Posterior cingulate gyrus (tissue), 11 donors: Measurements from ENCODE around the gene RANBP3L.
"Not testable (repeated sequence)": the region's sequence is repeated elsewhere in the genome, so short reads cannot be mapped to it uniquely, and the experiment has no call there.

Experiments
- DNase-seq, 10 donors: peaks; one replicate each; pipeline versions ENCODE4 v3.0.0 to v3.0.0-alpha.2; 2020 to 2021; ENCODE audit warnings: mixed read lengths in 3 of 10
- intact Hi-C: fragments of 100-400 bp; cut with DNase I; formaldehyde crosslinking; loops from one replicate; pipeline ENCODE4 v1.15.1; 2023

RANBP3L gene, protein sequence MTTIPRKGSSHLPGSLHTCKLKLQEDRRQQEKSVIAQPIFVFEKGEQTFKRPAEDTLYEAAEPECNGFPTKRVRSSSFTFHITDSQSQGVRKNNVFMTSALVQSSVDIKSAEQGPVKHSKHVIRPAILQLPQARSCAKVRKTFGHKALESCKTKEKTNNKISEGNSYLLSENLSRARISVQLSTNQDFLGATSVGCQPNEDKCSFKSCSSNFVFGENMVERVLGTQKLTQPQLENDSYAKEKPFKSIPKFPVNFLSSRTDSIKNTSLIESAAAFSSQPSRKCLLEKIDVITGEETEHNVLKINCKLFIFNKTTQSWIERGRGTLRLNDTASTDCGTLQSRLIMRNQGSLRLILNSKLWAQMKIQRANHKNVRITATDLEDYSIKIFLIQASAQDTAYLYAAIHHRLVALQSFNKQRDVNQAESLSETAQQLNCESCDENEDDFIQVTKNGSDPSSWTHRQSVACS

DNA sequence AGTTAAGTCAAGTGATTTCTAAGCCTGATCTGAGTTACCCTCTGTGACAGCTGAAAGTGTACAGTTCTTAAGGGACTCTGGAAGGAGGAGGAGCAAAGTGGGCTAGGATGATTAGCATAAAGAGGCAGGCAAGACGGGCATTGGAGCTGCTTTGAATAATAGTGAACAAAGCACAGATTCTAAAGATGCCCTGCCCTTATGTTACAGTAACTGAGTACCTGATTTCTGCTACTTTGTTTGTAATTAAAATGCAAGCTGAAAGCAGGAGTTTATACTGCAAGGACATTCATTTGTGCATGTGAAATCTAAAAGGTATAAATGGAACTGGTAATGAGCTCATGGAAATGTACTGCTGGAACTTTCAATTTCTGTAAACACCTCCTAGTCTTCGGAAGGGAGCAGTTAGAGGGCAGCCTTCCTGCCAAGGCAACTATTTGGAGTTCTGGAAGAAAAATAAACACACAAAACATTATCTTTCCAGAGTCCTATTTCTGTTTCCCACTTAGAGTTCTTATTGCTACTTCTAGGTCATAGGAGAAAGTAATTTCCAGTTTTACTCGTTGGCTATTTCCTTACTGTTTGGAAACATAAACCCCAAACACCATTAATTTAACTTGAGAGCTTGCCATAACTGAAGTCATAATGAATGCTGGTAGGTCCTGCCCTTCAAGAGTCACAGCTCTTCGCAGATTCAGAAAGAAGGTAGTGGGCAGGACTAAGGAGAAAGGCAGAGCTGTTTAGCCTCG lies at the start of gene RANBP3L:
RANBP3L (minus strand) TSS at position 45 of the 746 bp plus-strand sequence. CDS start 486 bp downstream, outside the sequence.
- intact Hi-C loops: loop anchor here (5.0 to 10.0 kb wide), 2 partner anchors 35 to 127 kb away; no protein-coding TSS in a partner anchor
- DNase-seq: no peak

DNA sequence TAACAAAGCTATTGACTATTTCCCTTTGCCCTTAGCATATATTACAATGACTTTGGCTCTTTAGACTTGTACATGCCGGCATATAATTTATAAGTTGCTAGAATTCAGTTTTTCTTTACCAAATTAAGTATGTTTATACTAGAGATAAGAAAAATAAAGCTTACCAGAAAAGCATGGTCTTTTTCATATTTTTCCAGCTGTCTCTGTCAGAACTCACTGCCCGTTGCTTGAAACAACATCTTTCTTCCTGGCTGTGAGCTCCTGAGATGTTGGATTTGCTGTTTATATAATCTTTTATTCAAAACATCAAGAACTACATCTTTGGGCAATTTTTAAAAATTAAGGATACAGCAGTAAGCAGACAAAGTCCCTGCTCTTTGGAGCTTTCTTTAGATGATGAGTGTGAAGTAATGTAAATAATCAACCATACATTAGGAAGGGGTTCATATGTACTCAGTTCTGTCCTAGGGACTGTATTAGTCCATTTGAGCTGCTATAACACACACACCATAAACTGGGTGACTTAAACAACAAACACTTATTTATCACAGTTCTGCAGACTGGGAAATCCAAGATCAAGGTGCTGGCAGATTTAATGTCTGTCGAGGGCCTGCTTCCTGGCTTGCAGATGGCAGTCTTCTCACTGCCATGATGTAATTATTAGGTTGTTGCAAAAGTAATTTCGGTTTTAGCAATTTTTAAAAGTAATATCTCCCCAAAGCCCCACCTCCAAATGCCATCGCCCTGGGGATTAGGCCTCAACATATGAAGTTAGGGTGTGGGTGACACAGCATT lies 45.4 kb upstream of the RANBP3L start:
- intact Hi-C loops: no loop called here
- DNase-seq: no peak

DNA sequence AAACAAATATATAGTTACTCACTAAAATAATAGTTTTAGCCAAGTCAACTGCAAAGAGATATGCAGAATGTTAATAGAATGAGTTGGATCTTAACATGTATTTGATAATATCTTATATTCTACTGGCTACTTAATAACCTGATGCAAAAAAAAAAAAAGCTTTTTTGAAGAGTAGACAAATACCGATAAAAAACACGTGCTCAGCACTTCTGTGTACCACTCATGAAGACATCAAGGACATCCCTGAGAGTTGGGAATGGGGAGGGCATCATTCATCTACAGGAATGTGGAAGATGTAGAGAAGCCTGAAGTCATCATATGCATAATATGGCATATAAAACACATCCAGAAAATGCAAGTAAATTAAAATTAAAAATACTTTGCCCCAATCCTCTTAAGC lies 43.2 kb upstream of the RANBP3L start:
- DNase-seq: no peak
- intact Hi-C loops: no loop called here

DNA sequence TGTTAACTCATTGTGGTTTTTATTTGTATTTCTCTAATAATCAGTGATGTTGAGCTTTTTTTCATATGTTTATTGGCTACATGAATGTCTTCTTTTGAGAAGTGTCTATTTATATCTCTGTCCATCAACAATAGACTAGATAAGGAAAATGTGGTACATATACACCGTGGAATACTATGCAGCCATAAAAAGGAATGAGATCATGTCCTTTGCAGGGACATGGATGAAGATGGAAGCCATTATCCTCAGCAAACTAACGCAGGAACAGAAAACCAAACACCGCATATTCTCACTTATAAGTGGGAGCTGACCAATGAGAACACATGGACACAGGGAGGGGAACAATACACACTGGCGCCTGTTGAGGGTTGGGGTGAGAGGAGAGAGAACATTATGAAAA lies 40.0 kb upstream of the RANBP3L start:
- DNase-seq, intact Hi-C loops: not testable (repeated sequence)

DNA sequence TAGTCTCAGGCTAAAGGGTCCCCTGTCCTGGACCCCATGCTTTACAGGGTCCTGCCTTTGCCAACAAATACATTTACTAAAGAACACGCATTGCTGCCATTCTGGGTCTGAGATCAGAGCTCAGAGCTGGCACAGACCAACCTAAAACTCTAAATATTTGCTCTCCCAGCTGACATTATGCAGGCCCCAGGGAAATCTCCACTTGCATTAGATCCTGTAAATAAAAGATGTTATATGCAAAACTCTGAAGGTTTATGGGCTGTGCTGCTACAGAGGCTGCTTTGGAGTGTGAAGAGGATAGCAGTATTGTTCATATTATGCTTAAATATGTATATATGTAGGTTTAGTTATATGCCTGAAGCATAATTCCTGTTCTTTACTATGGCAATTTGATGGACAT lies 35.9 kb upstream of the RANBP3L start:
- intact Hi-C loops: no loop called here
- DNase-seq: no peak

DNA sequence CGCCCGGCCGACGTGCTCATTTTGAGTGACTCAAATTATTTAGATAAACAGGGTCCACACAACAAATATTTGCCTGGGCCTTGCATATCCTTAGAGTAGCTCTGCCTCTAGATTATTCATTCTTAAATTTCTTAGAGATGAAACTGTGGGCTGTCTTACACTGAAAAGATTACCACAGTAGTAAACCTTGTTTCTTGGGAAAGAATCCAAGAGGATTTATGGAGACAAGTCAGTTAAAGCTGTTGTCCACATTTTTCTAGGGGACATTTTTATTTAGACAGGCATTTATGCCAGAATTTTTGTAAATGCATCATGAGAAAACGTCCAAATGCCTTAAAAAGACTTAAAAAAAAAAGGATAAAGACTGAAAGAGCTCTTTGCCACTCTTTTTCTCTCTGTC lies 32.6 kb upstream of the RANBP3L start:
- no peak for DNase-seq
- intact Hi-C loops: no loop called here

DNA sequence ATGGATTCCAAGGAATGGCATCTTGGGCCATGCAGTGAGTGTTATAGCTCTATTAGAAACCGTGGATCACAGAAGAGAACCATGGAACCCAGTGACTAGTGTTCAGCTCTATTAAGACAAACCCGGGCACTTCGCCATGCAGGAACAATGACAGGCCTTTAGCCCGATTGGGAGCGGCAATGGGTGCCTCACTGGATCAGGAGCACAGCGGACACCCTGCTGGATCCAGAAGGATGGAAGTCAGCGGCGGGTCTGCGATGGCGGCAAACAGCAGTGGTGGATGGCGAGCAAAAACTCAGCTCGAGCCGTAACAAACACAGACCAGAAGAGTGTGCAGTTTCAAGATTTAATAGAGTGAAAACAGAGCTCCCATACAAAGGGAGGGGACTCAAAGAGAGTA lies 31.0 kb upstream of the RANBP3L start:
- intact Hi-C loops: not testable (repeated sequence)
- DNase-seq: peak in 1 of 10 donors; percentile 75

DNA sequence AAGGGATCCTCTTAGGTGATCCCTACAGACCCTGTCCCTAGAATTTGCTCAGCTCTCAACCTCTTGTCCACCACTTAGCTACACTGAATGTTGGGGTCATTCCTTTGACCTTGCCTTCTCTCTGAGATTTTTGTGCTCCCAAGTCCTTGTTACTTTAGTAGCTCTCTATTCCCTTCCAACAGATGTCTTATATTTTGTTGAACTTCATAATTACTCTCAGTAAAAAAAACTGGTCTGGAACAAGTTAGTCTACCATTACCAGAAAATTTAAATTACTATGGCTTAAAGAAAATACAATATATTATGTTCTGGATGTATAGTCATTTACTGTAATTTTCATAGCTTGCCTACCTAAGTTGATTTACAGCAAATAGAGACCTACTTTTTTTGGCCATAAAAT lies 23.5 kb upstream of the RANBP3L start:
- intact Hi-C loops: no loop called here
- DNase-seq: no peak

DNA sequence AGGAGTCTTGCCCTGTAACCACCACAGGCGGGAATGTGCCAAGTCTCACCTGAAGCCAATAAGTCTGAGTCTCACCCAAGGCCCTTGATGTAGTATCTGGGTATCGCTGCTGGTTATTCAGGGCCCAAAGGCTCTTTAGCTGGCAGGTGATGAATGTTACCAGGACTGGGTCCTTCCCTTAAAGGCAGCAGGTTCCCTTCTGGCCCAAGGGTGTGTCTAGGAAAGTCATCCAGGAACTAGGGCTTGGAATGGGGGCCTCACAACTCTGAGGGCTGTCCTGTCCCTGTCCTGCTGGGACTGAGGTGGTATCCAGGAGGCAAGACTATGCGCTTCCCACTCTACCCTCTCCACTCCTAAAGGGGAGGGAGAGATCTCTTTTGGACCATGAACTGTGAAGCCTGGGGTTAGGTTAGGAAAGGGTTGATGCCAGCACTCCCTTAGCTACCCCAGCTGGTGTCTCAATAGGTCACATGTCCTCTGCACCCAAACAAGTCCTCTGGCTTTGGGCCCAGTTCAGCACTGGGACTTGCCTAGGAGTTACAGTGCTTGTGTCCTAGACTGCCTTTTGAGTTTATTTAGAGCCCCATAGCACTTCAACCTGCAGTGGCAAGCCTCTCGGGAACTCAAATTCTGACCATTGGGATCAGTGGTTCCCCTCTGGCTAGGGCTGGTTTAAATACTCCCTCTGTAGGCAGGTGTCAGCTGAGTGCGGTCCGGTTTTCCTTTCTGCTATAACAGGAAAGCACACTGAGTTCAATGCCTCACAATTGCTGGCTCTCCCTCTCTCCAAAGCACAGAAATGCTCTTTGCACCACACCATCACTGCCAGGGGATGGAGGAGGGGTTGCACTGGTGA lies 22.5 kb upstream of the RANBP3L start:
- intact Hi-C loops: no loop called here
- DNase-seq: no peak

DNA sequence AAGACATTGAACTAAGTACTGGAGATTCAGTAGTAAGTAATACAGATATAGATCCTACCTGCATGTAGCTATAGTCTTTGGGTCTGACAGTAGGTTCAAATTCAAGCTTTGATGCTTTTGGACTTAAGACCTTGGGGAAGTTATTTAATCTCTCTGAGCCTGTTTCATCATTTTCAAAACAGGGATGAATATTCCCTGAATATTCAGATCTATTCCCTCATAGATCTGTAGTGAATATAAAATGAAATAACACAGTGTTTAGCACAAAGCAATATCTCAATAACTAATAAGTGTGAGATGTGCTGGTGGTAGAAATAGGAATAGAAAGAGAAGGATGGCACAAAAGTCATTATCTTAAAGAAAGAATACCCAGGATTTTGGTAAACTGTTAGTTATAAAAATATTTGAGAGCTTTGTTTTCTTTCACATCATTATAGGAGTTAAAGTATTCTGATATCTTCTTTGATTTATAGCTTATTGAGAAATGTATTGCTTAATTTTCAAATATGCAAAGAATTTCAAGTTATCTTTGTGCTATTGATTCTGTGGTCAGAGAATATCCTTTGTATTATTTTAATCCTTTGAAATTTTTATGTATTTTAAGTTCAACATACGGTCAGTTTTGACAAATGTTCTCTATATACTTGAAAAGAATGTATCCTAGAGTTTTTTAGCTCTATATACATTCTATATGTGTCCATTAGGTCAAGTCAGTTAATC lies 11.4 kb upstream of the RANBP3L start:
- intact Hi-C loops: no loop called here
- no peak for DNase-seq

DNA sequence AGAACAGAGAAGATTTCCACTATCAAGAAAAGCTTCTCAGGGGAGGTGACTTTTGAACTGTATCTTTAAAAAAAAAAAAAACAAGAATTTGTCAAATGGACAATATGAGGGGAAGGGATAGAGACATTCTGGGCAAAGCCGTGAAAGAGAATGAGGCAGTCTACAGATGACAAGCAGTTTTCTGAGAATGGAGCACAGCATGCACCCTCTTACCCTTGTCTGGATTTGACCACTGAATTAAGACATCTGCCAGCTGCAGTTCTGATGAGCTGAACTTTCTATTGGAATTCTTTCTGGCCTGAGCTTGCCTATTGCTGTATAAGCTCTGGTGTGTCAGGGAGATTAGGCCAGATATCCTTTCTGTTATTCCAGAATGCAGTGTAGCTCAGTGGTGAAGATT lies 10.3 kb upstream of the RANBP3L start:
- DNase-seq: no peak
- intact Hi-C loops: no loop called here

DNA sequence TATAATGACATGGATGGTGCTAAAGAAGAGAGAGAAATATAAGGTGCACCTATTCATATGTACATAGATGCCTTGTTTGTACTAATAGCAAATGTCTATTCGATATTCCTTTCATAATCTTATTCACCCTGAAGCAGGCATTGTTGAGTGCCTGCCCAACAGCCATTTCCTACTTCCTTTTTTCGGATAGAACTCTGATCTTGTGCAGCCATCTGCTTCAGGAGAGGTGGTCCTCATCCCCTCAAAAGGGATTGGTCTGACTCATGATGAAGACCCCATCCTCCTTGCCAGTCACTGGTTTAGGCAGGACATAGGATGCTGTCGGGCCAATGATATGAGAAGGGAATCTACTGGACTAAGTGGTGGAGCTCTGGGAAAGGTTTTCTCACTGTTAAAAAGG lies 8.4 kb upstream of the RANBP3L start:
- intact Hi-C loops: no loop called here
- DNase-seq: no peak

DNA sequence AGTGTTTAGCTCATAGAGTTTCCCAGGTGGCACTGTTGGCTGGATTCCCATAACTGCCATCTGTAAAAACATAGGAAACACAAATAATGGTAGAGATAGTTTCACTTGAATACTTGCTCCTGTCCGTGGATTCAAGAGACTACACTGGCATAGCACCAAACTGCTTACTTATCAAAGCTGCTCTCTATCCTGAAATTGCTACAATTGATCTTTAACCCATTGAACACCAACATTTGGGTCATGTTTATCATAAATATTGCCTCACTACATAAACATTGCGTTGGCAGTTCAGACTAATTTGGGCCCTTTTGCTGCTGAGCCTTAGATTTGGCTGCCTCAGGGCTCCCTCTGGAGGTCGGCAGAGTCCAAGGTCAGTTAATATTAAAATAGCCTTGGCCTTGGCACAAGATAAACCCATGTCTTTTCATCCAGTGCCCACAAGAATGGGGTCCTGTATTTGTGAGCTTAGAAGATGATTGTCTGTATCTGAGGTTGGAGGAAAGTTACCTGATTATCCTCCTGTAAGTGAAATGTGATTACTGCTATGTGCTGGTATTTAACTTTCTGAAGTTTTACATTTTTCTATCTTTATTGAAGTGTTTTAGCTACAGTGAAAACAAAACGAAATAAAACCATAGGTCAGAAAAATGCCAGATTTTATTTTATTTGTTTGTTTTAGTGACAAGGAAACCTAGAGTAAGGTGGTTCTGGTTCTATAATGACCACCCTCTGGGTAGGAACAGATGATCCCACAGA lies 4.0 kb upstream of the RANBP3L start:
- intact Hi-C loops: loop anchor here (2.0 to 10.0 kb wide), 3 partner anchors 63 to 228 kb away; no protein-coding TSS in a partner anchor
- DNase-seq: peak in 8 of 10 donors; percentile 16 to 91 (median 54)

DNA sequence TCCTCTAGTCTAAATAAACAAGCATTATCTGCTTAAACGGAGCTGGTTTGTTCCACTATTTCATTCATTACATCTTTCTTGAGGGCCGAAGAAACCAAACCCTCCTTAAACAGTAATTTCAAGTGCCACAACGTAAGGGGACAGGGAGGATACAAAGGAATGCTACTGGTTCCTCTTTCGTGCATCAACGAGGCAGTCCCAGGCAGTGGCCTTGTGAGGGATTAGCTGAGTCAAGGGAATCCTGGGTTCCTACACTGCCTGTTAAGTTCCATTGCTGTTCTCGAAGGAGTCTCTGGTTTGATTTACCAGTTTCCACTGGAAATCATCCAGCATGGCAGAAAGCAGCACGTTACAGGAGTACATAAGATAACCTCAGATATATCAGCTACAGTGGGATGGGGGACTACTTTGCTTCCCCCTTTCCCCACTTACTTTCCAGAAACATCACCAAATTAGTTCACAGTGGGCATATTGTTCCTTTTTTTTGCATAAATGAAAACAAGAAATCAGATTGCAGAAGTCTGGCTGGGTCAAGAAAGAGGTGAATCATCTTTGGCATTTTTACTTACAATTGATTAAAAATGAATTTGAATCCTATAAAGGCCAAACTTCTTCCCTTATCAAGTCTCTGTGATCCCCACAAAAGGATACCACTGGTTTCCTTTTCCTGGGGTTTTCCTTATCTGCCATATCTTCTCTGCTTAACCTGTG lies 2.5 kb upstream of the RANBP3L start:
- DNase-seq: no peak
- intact Hi-C loops: loop anchor here (2.0 to 10.0 kb wide), 3 partner anchors 37 to 129 kb away; no protein-coding TSS in a partner anchor

DNA sequence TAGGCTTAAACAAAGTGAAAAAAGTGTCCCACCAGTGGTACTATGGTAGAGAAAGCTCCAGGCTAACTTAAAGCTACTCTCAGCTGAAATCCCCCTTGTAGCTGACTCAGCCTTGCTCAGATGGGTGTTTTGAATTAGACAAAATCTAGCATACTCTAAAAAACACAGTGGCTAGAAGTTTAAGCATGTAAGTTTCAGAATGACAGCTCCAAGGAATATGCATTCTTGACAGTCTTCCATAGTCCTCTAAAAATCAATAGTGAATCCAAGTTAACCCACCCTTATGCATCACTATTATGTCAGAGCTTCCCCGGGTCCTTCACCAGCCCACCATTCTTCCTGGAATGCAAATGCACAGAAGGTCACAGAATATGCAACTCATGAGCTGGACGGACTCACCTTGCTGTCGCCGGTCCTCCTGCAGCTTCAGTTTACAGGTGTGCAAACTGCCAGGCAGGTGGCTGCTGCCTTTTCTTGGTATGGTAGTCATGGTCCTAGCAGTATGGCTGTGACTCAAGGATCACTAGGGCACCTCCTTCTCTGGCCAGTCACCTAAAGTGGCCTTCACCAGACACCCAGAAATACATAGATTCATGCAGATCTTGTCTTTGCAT lies 668 bp downstream of the RANBP3L start:
- DNase-seq: no peak
- intact Hi-C loops: loop anchor here (5.0 to 10.0 kb wide), 2 partner anchors 34 to 126 kb away; no protein-coding TSS in a partner anchor

DNA sequence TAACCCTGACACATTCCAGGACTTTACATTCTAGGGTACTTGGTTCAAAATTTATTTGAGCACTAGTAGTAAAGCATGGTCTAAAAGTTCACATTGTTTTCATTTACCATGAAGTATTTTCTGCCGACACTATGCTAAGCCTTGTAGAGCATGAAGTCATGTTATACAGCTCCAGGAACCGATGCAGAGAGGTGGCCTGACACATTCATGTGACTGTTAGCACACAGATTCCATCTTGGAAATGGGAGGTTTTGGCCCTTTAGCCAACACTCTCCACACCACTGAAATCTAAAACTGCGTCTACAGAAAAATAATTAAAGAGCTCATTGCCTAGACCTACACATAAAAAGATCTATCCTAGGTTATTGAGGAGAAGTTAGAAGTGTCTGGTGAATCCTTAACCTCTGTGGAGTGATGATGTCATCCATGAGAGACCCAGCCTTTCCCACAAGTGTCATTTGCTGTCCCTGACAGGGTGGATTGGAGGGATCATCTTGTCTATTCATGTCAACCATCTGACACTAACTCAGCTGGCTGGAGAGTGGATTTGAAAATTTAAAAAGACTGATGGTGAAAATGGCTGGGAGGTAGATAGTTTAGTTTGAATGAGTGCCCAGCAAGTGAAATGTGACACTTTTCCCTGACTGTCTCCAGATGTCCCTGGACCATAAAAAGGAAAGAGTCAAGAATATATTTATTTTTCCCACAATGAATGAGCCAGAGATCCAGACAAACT lies 1.3 kb downstream of the RANBP3L start:
- DNase-seq: no peak
- intact Hi-C loops: loop anchor here (5.0 to 10.0 kb wide), 2 partner anchors 33 to 126 kb away; no protein-coding TSS in a partner anchor
